Measurements from ENCODE around the gene GPR31. TPM values are rescaled to one million over a fixed set of nuclear protein-coding genes. Genes with fewer than 3 reads are reported as not detected.
"Not testable (repeated sequence)": the region's sequence is repeated elsewhere in the genome, so short reads cannot be mapped to it uniquely, and the experiment has no call there.

Gene GPR31
- polyA plus RNA-seq, 1 donor from 2014 or later: not detected

- H4K20me1 ChIP-seq (ENCODE audit: insufficient read depth); H3K9me2 ChIP-seq (ENCODE audit: insufficient read depth, low read length); H3K4me3 ChIP-seq (ENCODE audit: low read length); H3K9me3 ChIP-seq (ENCODE audit: low read length); H3K79me2 ChIP-seq (replicated peaks; ENCODE audit: insufficient read depth, low read length); H2AFZ ChIP-seq (ENCODE audit: low read depth, low read length); H3K27ac ChIP-seq (ENCODE audit: low read length); H3K36me3 ChIP-seq (ENCODE audit: insufficient read depth, low read length); H3K9ac ChIP-seq (ENCODE audit: low read length); H3K27me3 ChIP-seq (ENCODE audit: insufficient read depth, low read depth, low read length); H3K4me2 ChIP-seq (ENCODE audit: low read length); H3F3A ChIP-seq (ENCODE audit: insufficient read depth, low read length, poor library complexity, severe bottlenecking): not testable (repeated sequence)
Measured at GRCh38 chr6:167178896-167179655, 21.3 kb upstream of the GPR31 start.

- not testable (repeated sequence) for H3F3A ChIP-seq (ENCODE audit: insufficient read depth, low read length, poor library complexity, severe bottlenecking); H3K4me2 ChIP-seq (ENCODE audit: low read length)
Measured at GRCh38 chr6:167177271-167177670, 19.5 kb upstream of the GPR31 start.

GRCh38 chr6:167172011-167172410, 14.2 kb upstream of the GPR31 start:
- H3F3A ChIP-seq (ENCODE audit: insufficient read depth, low read length, poor library complexity, severe bottlenecking); H3K9me3 ChIP-seq (ENCODE audit: low read length); H3K27me3 ChIP-seq (ENCODE audit: insufficient read depth, low read depth, low read length); H4K20me1 ChIP-seq (ENCODE audit: insufficient read depth); H3K4me3 ChIP-seq (ENCODE audit: low read length); H2AFZ ChIP-seq (ENCODE audit: low read depth, low read length); H3K4me2 ChIP-seq (ENCODE audit: low read length); H3K27ac ChIP-seq (ENCODE audit: low read length); H3K9ac ChIP-seq (ENCODE audit: low read length); H3K79me2 ChIP-seq (replicated peaks; ENCODE audit: insufficient read depth, low read length); H3K36me3 ChIP-seq (ENCODE audit: insufficient read depth, low read length); H3K9me2 ChIP-seq (ENCODE audit: insufficient read depth, low read length): not testable (repeated sequence)

More at GRCh38 chr6:167177271-167177670, 19.5 kb upstream of the GPR31 start:
- not testable (repeated sequence) for H4K20me1 ChIP-seq (ENCODE audit: insufficient read depth); H3K27ac ChIP-seq (ENCODE audit: low read length); H2AFZ ChIP-seq (ENCODE audit: low read depth, low read length); H3K9me2 ChIP-seq (ENCODE audit: insufficient read depth, low read length); H3K4me3 ChIP-seq (ENCODE audit: low read length); H3K9me3 ChIP-seq (ENCODE audit: low read length); H3K9ac ChIP-seq (ENCODE audit: low read length); H3K79me2 ChIP-seq (replicated peaks; ENCODE audit: insufficient read depth, low read length); H3K36me3 ChIP-seq (ENCODE audit: insufficient read depth, low read length); H3K27me3 ChIP-seq (ENCODE audit: insufficient read depth, low read depth, low read length)

- H3K9me2 ChIP-seq (ENCODE audit: insufficient read depth, low read length); H3K27ac ChIP-seq (ENCODE audit: low read length); H3K9me3 ChIP-seq (ENCODE audit: low read length); H3K9ac ChIP-seq (ENCODE audit: low read length); H3K36me3 ChIP-seq (ENCODE audit: insufficient read depth, low read length); H3K4me3 ChIP-seq (ENCODE audit: low read length); H3K79me2 ChIP-seq (replicated peaks; ENCODE audit: insufficient read depth, low read length); H4K20me1 ChIP-seq (ENCODE audit: insufficient read depth); H3F3A ChIP-seq (ENCODE audit: insufficient read depth, low read length, poor library complexity, severe bottlenecking); H3K27me3 ChIP-seq (ENCODE audit: insufficient read depth, low read depth, low read length); H2AFZ ChIP-seq (ENCODE audit: low read depth, low read length); H3K4me2 ChIP-seq (ENCODE audit: low read length): not testable (repeated sequence)
Measured at GRCh38 chr6:167171300-167171699, 13.5 kb upstream of the GPR31 start.

GRCh38 chr6:167169867-167170266, 12.1 kb upstream of the GPR31 start:
- H3K27me3 ChIP-seq (ENCODE audit: insufficient read depth, low read depth, low read length); H3K4me3 ChIP-seq (ENCODE audit: low read length); H3K79me2 ChIP-seq (replicated peaks; ENCODE audit: insufficient read depth, low read length); H3K9me3 ChIP-seq (ENCODE audit: low read length); H3F3A ChIP-seq (ENCODE audit: insufficient read depth, low read length, poor library complexity, severe bottlenecking); H4K20me1 ChIP-seq (ENCODE audit: insufficient read depth); H3K9me2 ChIP-seq (ENCODE audit: insufficient read depth, low read length); H2AFZ ChIP-seq (ENCODE audit: low read depth, low read length); H3K36me3 ChIP-seq (ENCODE audit: insufficient read depth, low read length); H3K27ac ChIP-seq (ENCODE audit: low read length); H3K4me2 ChIP-seq (ENCODE audit: low read length); H3K9ac ChIP-seq (ENCODE audit: low read length): not testable (repeated sequence)

GRCh38 chr6:167168296-167168695, 10.5 kb upstream of the GPR31 start:
- not testable (repeated sequence) for H3K9me2 ChIP-seq (ENCODE audit: insufficient read depth, low read length); H3K27ac ChIP-seq (ENCODE audit: low read length); H3K9ac ChIP-seq (ENCODE audit: low read length); H2AFZ ChIP-seq (ENCODE audit: low read depth, low read length); H3F3A ChIP-seq (ENCODE audit: insufficient read depth, low read length, poor library complexity, severe bottlenecking); H3K79me2 ChIP-seq (replicated peaks; ENCODE audit: insufficient read depth, low read length); H3K9me3 ChIP-seq (ENCODE audit: low read length); H3K4me3 ChIP-seq (ENCODE audit: low read length); H3K36me3 ChIP-seq (ENCODE audit: insufficient read depth, low read length); H3K4me2 ChIP-seq (ENCODE audit: low read length); H3K27me3 ChIP-seq (ENCODE audit: insufficient read depth, low read depth, low read length); H4K20me1 ChIP-seq (ENCODE audit: insufficient read depth)

GRCh38 chr6:167167699-167168098, 9.9 kb upstream of the GPR31 start:
- not testable (repeated sequence) for H3K4me3 ChIP-seq (ENCODE audit: low read length)

More at GRCh38 chr6:167167699-167168098, 9.9 kb upstream of the GPR31 start:
- H3K4me2 ChIP-seq (ENCODE audit: low read length); H3F3A ChIP-seq (ENCODE audit: insufficient read depth, low read length, poor library complexity, severe bottlenecking); H3K9me2 ChIP-seq (ENCODE audit: insufficient read depth, low read length); H3K27me3 ChIP-seq (ENCODE audit: insufficient read depth, low read depth, low read length); H3K79me2 ChIP-seq (replicated peaks; ENCODE audit: insufficient read depth, low read length); H3K9me3 ChIP-seq (ENCODE audit: low read length); H2AFZ ChIP-seq (ENCODE audit: low read depth, low read length); H3K27ac ChIP-seq (ENCODE audit: low read length); H4K20me1 ChIP-seq (ENCODE audit: insufficient read depth); H3K36me3 ChIP-seq (ENCODE audit: insufficient read depth, low read length); H3K9ac ChIP-seq (ENCODE audit: low read length): not testable (repeated sequence)
